ENCODE data around the gene CCDC178.
"Not testable (repeated sequence)": the region's sequence is repeated elsewhere in the genome, so short reads cannot be mapped to it uniquely, and the experiment has no call there.

Gene CCDC178

DNA sequence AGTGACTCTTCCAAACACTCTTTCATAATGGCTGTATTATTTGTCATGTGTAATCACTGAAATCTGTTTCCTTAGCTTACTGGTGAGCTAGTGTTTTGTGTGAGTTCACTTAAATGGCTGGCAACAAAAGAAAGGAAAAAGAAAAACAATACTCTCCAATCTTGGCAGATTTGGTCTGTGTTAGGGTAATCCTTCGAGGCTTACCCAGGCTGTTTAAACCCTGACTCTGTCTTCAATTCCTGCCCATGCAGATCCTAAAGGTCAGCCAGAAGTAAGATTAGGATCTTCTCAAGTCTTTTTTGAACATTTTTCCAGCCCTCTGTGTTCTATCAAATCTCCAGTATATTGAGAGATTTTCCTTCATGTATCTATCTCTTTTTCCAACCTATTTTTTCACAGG lies 85.3 kb downstream of the CCDC178 start:
- peak; percentile 9 for DNase-seq

DNA sequence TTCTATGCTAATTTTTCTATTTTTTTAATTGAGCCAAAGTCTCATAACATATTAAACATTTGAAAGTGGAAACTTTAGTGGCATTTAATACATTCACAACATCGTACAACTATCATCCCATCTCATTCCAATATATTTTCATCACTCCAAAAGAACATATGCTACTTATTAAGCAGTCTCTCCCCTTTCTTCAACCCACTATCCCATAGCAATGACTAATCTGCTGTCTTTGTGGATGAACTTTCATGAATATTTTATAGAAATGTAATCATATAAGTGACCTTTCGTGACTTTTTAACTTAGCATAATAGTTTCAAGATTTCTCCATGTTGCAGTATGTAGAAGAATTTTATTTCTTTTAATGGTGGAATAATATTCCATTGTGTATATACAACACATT lies 90.3 kb downstream of the CCDC178 start:
- DNase-seq, result peak; percentile 60

DNA sequence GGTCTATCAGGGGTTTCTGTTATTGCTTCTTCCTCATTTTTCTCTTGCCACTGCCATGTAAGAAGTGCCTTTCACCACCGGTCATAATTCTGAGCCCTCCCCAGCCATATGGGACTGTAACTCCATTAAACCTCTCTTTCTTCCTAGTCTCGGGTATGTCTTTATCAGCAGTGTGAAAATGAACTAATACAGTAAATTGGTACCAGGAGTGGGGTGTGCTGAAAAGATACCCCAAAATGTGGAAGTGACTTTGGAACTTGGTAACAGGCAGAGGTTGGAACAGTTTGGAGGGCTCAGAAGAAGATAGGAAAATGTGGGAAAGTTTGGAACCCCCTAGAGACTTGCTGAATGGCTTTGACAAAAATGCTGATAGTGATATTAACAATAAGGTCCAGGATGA lies 100.8 kb downstream of the CCDC178 start:
- not testable (repeated sequence) for DNase-seq

DNA sequence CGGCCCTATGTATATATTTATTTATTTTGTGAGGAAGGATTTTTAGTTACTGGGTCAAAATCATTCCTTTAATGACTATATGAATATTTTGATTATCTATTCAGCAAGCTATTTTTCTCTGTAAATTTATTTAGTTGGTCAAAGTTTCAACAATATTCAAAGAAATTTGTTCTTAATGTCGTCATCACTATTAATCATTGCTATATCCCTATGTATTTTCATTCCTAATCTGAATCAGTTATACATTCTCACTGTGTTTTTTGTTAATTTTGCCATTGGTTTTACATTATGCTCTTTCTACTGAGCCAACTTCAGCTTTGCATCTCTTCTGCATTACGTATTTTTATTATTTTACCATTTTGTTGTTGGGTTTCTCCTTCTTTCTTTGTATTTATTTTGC lies 105.7 kb downstream of the CCDC178 start:
- DNase-seq, result no peak

DNA sequence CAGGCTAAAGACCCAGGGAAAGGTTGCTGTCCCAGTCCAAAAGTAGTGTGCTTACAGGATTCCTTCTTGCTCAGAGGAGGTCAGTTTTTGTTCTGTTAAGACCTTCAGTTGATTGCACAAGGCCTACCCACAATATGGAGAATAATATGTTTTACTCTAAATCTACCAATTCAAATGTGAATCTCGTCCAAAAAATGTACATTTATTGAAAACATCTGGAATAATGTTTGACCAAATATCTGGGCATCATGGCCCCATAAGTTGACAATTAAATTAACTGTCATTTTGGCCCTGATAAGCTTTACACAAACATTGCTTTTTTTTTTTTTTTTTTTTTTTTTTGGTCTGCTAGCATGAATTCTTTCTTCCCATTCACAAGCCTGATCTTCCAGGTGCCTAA lies 109.8 kb downstream of the CCDC178 start:
- DNase-seq, result no peak

DNA sequence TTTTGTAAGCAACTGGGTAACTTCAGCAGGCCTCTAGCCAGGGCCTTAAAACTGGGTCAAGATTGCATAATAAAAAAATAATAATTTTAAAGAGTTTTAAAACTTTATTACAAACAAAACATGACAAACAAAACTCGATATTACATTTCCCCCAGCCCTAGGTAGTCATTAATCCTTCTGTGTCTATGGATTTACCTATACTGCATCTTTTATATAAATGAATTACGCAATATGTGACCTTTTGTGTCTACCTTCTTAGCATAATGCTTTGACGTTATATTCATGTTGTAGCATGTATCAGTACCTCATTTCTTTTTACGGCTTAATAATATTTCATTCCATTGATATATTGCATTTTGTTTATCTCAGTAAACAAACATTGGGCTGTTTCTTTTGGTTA lies 113.5 kb downstream of the CCDC178 start:
- DNase-seq, result no peak

DNA sequence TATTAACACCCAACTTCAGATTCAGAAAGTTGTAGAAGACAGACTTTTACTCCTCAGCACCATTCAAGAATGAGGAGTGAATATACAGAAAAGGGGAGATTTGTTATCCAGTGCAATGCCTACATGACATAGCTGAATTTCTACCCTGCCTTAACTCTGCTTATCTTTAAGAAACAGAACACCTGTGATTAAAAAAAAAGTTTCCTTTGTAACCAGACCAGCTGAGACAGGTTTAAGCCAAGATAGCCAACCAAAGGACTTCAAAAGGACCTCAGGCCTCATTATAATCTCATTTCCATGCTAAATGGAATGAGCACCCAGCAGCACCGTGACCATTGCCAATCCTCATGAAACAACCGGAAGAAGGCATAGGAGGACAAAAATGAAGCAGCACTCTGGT lies 122.9 kb downstream of the CCDC178 start:
- no peak for DNase-seq

DNA sequence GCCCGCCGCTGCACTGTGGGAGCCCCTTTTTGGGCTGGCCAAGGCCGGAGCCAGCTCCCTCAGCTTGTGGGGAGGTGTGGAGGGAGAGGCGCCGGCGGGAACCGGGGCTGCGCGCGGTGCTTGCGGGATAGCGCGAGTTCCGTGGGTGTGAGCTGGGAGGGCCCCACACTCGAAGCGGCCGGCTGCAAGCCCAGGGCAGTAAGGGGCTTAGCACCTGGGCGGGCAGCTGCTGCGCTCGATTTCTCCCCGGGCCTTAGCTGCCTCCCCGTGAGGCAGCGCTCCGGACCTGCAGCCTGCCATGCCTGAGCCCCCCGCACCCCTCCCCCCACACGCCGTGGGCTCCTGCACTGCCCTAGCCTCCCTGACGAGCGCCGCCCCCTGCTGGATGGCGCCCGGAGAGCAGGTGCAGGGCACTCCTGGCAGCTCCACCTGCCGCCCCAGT lies 124.4 kb downstream of the CCDC178 start:
- no peak for DNase-seq

DNA sequence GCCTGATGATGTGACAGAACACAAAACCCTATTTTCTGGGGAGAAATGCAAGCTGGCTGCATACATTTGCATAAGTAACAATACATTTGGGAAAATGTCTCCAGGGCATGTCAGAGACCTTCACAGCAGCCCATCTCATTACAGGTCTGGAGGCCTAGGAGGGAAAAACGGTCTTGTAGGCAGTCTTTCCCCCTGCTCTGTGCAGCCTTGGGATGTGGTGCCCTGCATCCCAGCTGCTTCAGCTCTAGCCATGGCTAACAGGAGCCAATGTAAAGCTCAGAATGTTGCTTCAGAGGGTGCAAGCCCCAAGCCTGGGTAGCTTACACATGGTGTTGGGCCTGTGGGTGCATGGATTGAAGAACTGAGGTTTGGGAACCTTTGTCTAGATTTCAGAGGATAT lies 133.0 kb downstream of the CCDC178 start:
- no peak for DNase-seq

DNA sequence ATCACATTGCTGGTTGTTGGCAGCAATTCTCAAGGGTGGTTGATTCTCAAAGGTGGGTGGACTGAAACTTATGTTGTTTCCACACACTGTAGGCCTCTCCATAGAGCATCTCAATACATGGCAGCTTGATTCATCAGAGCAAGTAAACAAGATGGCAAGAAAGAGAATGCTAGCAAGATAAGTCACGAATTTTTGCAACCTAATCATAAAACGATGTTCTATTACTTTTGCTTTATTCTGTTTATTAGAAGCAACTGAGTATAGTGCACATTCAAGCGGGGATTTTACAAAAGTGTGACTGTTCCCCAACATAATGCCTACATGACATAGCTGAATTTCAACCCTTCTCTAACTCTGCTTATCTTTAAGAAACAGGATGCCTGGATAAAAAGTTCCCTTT lies 136.2 kb downstream of the CCDC178 start:
- no peak for DNase-seq

DNA sequence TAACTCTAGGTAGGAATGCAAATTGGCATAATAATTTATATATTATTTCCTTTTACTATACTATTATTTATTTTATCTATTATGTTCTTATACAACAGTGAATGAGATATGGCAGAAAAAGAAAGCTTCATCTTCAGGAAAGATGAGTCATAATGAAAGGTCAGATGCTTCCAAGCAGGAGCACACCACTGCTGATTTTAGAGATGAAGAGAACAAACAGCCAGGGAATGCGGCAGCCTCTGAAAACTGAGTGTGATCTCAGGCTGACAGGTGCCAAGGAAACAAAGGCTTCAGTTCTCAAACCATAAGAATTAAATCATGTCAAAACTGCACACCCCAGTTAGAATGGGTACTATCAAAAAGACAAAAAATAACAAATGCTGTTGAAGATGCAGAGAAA lies 149.0 kb downstream of the CCDC178 start:
- no peak for DNase-seq

DNA sequence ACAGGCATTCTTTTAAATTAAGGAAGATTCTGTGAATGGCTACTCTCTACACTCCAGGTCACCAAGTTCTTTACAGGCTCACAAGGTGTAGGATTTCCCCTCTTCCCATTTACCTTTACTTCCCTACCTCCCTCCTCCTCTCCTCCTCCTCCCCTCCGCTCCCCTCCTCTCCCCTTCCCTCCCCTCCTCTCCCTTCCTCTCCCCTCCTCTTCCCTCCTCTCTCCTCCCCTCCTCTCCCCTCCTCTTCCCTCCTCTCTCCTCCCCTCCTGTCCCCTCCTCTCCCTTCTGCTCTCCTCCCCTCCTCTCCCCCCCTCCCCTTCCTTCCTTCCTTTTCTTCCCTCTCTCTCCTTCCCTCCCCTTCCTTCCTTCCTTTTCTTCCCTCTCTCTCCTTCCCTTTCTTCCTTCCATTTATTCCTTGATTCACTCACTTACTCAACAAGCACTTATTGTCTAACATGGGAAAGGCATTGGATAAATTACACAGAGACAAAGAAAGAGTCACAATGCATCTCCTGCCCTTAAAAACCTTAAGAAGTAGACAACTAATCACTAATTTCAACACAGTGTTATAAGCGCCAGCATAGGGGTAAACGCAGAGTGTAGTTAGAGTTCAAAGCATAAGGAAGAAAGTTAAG lies 152.3 kb downstream of the CCDC178 start:
- DNase-seq, result no peak

DNA sequence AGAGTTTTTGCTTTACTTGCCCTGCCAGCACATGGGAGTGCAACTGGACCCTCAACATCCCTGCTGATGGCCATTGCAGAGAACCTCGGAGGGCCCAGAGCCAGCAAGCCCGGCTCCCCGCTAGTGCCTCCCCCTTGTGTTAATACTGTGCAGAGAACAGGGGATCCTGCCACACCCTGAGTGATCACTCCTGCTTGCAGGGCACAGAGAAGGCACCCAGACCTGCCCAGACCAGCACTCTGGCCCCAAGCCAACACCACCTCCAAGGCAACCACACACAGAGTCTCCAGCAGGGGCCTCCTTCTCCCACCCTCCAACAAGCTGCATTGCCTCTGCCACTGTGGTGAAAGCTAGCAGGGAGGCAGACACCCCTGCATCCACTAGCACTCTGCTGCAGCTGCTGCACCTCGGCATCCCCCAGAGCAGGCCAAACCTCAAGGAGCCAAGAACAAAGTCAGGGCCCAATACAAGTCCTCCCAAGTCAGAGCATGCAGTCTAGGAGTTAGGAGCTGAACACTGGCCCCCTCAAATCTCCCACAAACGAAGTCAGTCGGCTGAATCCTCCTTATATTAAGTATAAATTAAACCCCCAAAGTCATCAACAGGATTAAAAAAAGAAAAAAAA lies 157.7 kb downstream of the CCDC178 start:
- DNase-seq, result no peak

DNA sequence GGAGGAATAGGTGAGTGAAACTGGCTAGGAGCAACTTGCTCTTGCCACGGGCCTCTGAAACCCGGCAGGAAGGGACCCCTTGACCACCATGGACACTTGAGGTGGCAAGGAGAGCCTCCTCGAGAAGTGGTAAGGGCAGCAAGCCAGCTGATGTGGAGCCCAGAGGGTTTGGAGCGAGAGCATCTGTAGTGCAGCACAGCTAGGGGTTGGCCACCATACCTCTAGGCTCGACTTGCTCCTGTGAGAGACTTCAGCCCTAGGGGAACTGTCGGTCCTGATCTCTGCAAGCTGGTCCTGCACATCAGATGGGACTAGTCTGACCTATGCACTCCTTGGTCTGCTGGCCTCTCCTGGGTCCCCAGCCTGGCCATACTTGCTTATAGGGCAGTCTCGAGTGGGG lies 158.4 kb downstream of the CCDC178 start:
- DNase-seq, result no peak

DNA sequence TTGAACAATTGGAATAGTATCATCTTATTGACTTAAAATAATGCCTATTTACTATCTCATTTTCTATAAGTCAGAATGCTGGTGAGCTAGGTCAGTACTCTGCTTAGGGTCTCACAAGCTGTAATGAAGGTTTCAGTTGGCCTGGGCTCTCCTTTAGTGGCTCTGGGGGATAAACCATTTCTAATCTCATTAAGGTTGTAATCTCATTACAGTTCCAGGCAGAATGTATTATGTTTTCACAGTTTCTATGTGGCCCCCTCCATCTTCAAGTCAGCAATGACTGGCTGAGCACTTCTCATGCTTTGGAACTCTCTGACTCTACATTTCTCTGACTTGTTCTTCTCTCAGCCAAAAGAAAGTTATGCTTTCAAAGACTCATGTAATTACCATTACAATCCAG lies 163.1 kb downstream of the CCDC178 start:
- no peak for DNase-seq

DNA sequence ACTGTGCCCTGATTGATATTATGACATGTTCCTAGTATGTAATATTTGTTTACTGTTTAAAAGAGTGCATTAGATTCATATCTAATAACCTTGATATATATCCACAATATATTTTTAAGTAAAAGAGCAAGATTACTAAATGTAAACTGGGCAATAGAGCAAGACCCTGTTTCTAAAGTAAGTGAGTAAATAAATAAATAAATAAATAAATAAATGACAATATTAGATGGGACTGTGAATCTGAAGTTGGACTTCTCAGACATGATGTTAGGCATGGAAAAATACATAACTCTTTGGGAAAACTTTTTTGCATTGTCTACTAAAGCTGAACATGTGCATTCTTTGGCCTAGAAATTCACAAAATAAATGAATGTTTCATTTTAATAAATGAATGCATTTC lies 164.7 kb downstream of the CCDC178 start:
- no peak for DNase-seq

DNA sequence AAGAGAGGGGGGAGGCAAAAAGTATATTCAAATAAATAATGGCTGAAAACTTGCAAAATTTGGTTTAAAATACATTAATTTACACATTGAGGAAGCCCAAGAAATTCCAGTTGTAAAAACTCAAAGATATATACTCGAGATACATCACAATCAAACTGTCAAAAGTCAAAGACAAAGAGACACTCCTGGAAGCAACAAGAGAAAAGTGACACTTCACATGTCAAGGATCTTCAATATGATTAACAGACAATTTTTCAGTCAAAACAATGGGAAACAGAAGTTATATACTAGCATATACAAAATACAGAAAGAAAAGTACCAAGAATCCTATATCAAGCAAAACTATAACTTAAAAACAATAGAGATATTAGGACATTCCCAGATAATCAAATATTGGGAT lies 170.2 kb downstream of the CCDC178 start:
- no peak for DNase-seq

DNA sequence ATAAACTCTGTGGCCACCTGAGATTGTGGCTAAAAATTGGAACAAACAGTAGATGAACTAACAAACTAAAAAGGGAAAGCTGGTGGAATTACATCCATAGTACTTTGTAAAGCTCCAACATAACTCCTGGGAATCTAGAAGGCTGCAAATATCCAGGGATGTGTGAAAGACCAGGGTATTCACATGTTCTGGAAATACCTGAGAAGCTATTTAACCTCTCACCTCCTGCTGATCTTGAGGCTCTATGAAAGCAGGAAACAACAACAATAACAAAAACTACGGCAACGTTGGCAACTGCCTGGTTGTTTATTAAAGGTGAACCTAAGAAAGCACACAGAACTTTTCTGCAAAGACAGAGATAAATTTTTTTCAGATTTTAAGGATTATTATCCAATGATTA lies 171.3 kb downstream of the CCDC178 start:
- DNase-seq, result no peak

DNA sequence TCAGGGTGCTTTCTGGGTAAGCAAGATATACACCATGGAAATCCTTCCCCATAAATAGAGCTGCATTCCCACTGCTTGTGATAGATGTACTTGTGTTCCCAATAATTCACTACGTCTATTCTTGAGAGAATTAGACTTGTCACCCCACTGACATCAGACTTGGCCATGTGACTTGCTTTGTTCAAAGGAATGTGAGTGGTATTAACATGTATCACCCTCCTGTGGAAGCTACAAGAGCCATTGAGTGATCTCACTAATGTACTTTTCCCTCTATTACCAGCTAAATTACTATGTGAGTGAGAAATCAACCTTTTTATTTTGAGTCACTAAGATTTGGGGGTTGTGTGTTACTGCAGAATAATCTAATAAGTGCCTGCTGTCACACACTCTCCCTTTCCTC lies 176.0 kb downstream of the CCDC178 start:
- DNase-seq, result peak; percentile 11

DNA sequence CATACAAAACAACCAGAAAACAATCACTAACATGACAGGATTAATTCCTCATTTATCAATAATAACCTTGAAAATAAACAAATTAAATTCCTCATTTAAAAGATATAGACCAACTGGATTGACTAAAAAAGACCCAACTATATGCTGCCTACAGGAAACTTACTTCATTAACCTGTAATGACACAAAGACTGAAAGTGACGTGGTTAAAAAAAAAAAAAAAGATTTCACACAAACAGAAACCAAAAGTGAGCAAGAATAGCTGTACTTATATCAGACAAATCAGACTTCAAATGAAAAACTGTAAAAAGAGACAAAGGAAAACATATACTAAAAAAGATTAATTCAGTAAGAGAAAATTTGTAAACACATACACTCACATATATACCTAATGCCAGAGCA lies 201.2 kb downstream of the CCDC178 start:
- DNase-seq, result no peak

DNA sequence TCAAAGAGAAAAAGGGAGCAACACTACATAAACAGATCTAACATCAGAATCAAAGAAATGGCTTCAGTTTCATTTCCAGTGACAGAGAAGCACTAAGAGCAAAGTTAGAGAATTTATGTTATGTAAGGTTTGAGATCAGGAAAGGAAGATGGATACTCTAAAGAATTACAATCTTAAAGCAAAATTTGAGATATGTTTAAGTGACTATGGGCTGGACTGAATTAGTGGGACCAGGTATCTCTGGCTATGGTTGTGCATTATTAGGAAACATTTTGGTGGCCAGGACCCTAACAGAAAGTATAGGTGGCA lies 208.2 kb downstream of the CCDC178 start:
- no peak for DNase-seq

DNA sequence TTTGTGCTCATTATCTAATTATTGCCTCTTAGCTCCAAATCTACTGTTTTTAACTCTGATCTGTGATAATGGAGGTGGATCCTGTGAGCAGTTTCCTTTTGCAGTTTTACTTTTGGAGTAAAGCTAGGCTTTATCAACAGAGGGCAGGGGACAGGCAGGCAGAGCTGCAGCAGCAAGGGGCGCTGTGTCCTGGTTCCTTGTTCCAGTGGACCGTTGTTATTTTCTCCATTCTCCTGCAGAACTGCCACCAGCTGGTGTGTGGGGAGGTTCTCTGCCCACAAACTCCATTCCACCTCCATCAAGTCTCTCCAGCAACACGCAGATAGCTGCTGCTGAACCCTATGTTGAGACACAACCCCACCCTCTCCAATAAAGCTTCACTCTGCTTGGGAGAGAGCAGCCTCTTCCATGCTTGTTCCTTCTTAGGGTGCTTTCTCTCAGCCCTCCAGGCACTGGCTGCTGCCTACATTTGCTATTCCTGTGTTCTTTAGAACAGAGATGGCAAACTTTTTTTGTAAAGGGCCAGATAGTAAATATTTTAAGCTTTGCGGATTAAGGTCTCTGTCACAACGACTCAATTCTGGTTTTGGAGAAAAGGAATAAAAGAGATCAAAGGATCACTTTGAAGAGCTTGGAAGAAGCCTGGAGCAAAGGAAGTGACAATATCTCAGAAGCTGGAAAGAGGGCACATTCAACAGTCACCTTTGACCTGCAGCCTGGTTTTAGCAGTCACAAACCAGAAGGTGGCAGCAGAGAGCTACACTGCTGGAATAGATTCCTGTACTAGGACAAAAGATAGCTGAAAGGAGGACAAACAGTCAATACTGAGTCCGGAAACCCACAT lies 208.8 kb downstream of the CCDC178 start:
- peak; percentile 68 for DNase-seq

DNA sequence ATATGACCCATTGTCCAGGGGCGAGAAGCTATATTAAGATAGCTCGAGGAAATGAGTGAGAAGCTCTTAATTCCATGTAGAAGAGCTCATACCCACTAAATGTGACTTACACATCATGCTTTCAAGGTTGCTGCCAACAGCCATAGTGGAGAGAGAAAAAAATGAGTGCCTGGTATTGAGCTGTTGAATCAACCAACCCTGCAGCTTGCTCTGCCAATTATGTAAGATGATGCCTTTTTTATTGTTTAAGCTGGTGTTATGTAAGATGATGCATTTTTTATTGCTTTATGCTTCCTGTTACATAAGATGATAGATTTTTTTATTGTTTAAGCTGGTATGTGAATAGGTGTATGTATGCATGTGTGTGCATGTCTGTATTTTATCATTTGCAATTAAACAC lies 228.2 kb downstream of the CCDC178 start:
- DNase-seq, result no peak

DNA sequence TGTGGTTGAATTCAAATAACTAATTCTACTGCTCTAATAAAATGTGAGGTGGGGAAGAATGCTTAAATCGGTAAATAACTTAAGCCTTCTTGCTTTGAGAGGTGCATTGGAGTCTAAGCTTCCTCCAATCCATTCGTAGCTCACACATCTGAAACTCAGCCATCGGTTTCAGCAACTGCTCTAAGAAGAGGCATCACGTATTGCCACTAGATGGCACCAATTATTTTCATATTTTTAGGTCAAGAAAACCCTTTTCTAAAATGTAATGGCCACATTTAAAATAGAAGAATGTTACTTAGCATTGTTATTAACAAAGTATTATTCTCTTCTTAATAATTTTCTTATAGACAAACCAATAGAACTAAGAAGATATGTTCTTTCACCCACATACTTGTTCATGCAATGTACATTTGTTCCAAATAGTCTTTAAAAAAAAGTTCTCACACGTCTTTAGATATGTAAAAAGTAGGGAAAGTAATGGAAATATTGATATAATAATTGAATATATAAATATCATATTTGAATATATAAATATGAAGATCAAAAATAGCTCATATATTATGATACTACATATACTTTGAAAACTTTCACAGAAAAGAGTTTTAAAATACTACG lies 229.8 kb downstream of the CCDC178 start:
- peak; percentile 29 for DNase-seq
